Stimulated activated naive B cell treated with anti-CD40 and anti-IgM and Interleukin-4, amounts not matched to agents 10 μg/mL and 1 μg/mL and 100 μg/mL, for 72 hours (primary cell): ENCODE data around the gene SEC24B.

Experiments
- ATAC-seq, 2 donors: fragments of 150-1000 bp; cut with Tn5 transposase; replicated peaks; 2 replicates each; pipeline ENCODE4 v1.10.0; 2021; ENCODE audit warnings: moderate library complexity in 1 of 2
- DNase-seq: peaks from one replicate; pipeline ENCODE4 v3.0.0; 2021
- H3K27ac Mint-ChIP-seq: one replicate; pipeline ENCODE4 v1.8.0; 2022; ENCODE audit warnings: mild to moderate bottlenecking, mixed read lengths
- H3K27me3 Mint-ChIP-seq, 2 donors: one replicate each; pipeline ENCODE4 v1.8.0; 2022; ENCODE audit warnings: mixed read lengths in 2 of 2
- H3K36me3 Mint-ChIP-seq, 2 donors: one replicate each; pipeline ENCODE4 v1.8.0; 2022; ENCODE audit warnings: mixed read lengths in 2 of 2, mild to moderate bottlenecking in 1 of 2
- H3K4me1 Mint-ChIP-seq, 2 donors: one replicate each; pipeline ENCODE4 v1.8.0; 2022; ENCODE audit warnings: mixed read lengths in 2 of 2, mild to moderate bottlenecking in 1 of 2
- H3K4me3 Mint-ChIP-seq, 2 donors: one replicate each; pipeline ENCODE4 v1.8.0; 2022; ENCODE audit warnings: mild to moderate bottlenecking in 2 of 2, mixed read lengths in 2 of 2, moderate library complexity in 1 of 2
- H3K9me3 Mint-ChIP-seq, 2 donors: one replicate each; pipeline ENCODE4 v1.8.0; 2022; ENCODE audit warnings: mixed read lengths in 2 of 2, mild to moderate bottlenecking in 1 of 2

The SEC24B gene

GRCh38 chr4:109433205-109434006 lies at the start of gene SEC24B:
SEC24B (plus strand) TSS chr4:109433815; CDS start chr4:109433870, 55 bp downstream.
- Mint-ChIP-seq H3K4me3 (peak within 1 kb of the TSS; percentile 81 to 83), H3K27ac (peak within 1 kb of the TSS; percentile 90), H3K36me3 (peaks cover 0 to 2% of the 10 kb centered on the region in 2 donors), H3K9me3 (no peaks in the 10 kb centered on the region), H3K4me1 (peaks cover 23 to 45% of the 10 kb centered on the region in 2 donors), H3K27me3 (no peaks in the 10 kb centered on the region)
- peak; percentile 90 to 91 for ATAC-seq
- DNase-seq = peak; percentile 86

GRCh38 chr4:109383823-109384222 lies 49.8 kb upstream of the SEC24B start:
- Mint-ChIP-seq H3K4me3 (no peak overlapping the region), H3K27ac (no peak overlapping the region), H3K9me3 (no peaks in the 10 kb centered on the region), H3K36me3 (no peaks in the 10 kb centered on the region), H3K27me3 (peaks cover 19 to 22% of the 10 kb centered on the region in 2 donors), H3K4me1 (no peaks in the 10 kb centered on the region)
- DNase-seq = no peak
- no peak for ATAC-seq

GRCh38 chr4:109385260-109385659 lies 48.4 kb upstream of the SEC24B start:
- peaks cover 19 to 22% of the 10 kb centered on the region in 2 donors for H3K27me3 Mint-ChIP-seq
- DNase-seq (no peak), ATAC-seq (no peak)
- no peaks in the 10 kb centered on the region for H3K9me3 Mint-ChIP-seq
- H3K4me3 Mint-ChIP-seq = no peak overlapping the region
- H3K4me1 Mint-ChIP-seq = no peaks in the 10 kb centered on the region
- no peak overlapping the region for H3K27ac Mint-ChIP-seq
- H3K36me3 Mint-ChIP-seq = no peaks in the 10 kb centered on the region

- ATAC-seq (no peak), DNase-seq (no peak)
- H3K9me3 Mint-ChIP-seq = no peaks in the 10 kb centered on the region
- H3K36me3 Mint-ChIP-seq = no peaks in the 10 kb centered on the region
- H3K4me3 Mint-ChIP-seq = no peak overlapping the region
- H3K4me1 Mint-ChIP-seq = no peaks in the 10 kb centered on the region
- peaks cover 16 to 20% of the 10 kb centered on the region in 2 donors for H3K27me3 Mint-ChIP-seq
- no peak overlapping the region for H3K27ac Mint-ChIP-seq
Observed at GRCh38 chr4:109389369-109390114, 44.1 kb upstream of the SEC24B start.

- H3K9me3 Mint-ChIP-seq = no peaks in the 10 kb centered on the region
- no peak overlapping the region for H3K4me3 Mint-ChIP-seq
- no peak overlapping the region for H3K27ac Mint-ChIP-seq
- no peaks in the 10 kb centered on the region for H3K36me3 Mint-ChIP-seq
- ATAC-seq (no peak), DNase-seq (no peak)
- H3K4me1 Mint-ChIP-seq = no peaks in the 10 kb centered on the region
- peaks cover 13 to 14% of the 10 kb centered on the region in 2 donors for H3K27me3 Mint-ChIP-seq
Observed at GRCh38 chr4:109390115-109390768, 43.4 kb upstream of the SEC24B start.

GRCh38 chr4:109395694-109396093 lies 37.9 kb upstream of the SEC24B start:
- Mint-ChIP-seq H3K27me3 (peaks cover 12 to 25% of the 10 kb centered on the region in 2 donors), H3K9me3 (no peaks in the 10 kb centered on the region), H3K4me3 (no peak overlapping the region), H3K27ac (no peak overlapping the region), H3K4me1 (no peaks in the 10 kb centered on the region), H3K36me3 (no peaks in the 10 kb centered on the region)
- DNase-seq (no peak), ATAC-seq (no peak)

- no peak for DNase-seq
- Mint-ChIP-seq H3K4me1 (no peaks in the 10 kb centered on the region), H3K9me3 (no peaks in the 10 kb centered on the region), H3K4me3 (no peak overlapping the region), H3K27me3 (peaks cover 22 to 28% of the 10 kb centered on the region in 2 donors), H3K27ac (no peak overlapping the region), H3K36me3 (no peaks in the 10 kb centered on the region)
- no peak for ATAC-seq
Observed at GRCh38 chr4:109398928-109399327, 34.7 kb upstream of the SEC24B start.

GRCh38 chr4:109406337-109406931 lies 27.2 kb upstream of the SEC24B start:
- Mint-ChIP-seq H3K36me3 (no peaks in the 10 kb centered on the region), H3K27ac (no peak overlapping the region), H3K9me3 (no peaks in the 10 kb centered on the region), H3K27me3 (peaks cover 9 to 10% of the 10 kb centered on the region in 2 donors), H3K4me1 (no peaks in the 10 kb centered on the region), H3K4me3 (no peak overlapping the region)
- DNase-seq = no peak
- ATAC-seq = peak; percentile 81

GRCh38 chr4:109407027-109407737 lies 26.4 kb upstream of the SEC24B start:
- H3K9me3 Mint-ChIP-seq = no peaks in the 10 kb centered on the region
- ATAC-seq (no peak), DNase-seq (no peak)
- H3K27ac Mint-ChIP-seq = no peak overlapping the region
- no peaks in the 10 kb centered on the region for H3K36me3 Mint-ChIP-seq
- no peaks in the 10 kb centered on the region for H3K4me1 Mint-ChIP-seq
- H3K4me3 Mint-ChIP-seq = no peak overlapping the region
- peaks cover 9 to 10% of the 10 kb centered on the region in 2 donors for H3K27me3 Mint-ChIP-seq

- Mint-ChIP-seq H3K4me1 (no peaks in the 10 kb centered on the region), H3K9me3 (no peaks in the 10 kb centered on the region), H3K27ac (no peak overlapping the region), H3K4me3 (no peak overlapping the region), H3K27me3 (peaks cover 6 to 8% of the 10 kb centered on the region in 2 donors), H3K36me3 (no peaks in the 10 kb centered on the region)
- no peak for ATAC-seq
- DNase-seq = no peak
Observed at GRCh38 chr4:109408711-109409110, 24.9 kb upstream of the SEC24B start.

GRCh38 chr4:109410226-109410625 lies 23.4 kb upstream of the SEC24B start:
- ATAC-seq (no peak), DNase-seq (no peak)
- no peaks in the 10 kb centered on the region for H3K4me1 Mint-ChIP-seq
- no peak overlapping the region for H3K27ac Mint-ChIP-seq
- H3K36me3 Mint-ChIP-seq = no peaks in the 10 kb centered on the region
- no peak overlapping the region for H3K4me3 Mint-ChIP-seq
- no peaks in the 10 kb centered on the region for H3K9me3 Mint-ChIP-seq
- H3K27me3 Mint-ChIP-seq = no peaks in the 10 kb centered on the region

GRCh38 chr4:109410776-109411175 lies 22.8 kb upstream of the SEC24B start:
- ATAC-seq = no peak
- DNase-seq = no peak
- no peak overlapping the region for H3K4me3 Mint-ChIP-seq

GRCh38 chr4:109411964-109412363 lies 21.7 kb upstream of the SEC24B start:
- H3K27ac Mint-ChIP-seq = no peak overlapping the region
- H3K36me3 Mint-ChIP-seq = no peaks in the 10 kb centered on the region
- DNase-seq = no peak
- H3K27me3 Mint-ChIP-seq = no peaks in the 10 kb centered on the region
- ATAC-seq = no peak
- H3K9me3 Mint-ChIP-seq = no peaks in the 10 kb centered on the region
- no peak overlapping the region for H3K4me3 Mint-ChIP-seq
- H3K4me1 Mint-ChIP-seq = no peaks in the 10 kb centered on the region

More at GRCh38 chr4:109410776-109411175, 22.8 kb upstream of the SEC24B start:
- peak overlapping the region; percentile 11 for H3K27ac Mint-ChIP-seq
- no peaks in the 10 kb centered on the region for H3K36me3 Mint-ChIP-seq
- no peaks in the 10 kb centered on the region for H3K4me1 Mint-ChIP-seq
- no peaks in the 10 kb centered on the region for H3K9me3 Mint-ChIP-seq
- H3K27me3 Mint-ChIP-seq = no peaks in the 10 kb centered on the region

- DNase-seq (no peak), ATAC-seq (no peak)
- Mint-ChIP-seq H3K4me3 (no peak overlapping the region), H3K4me1 (no peaks in the 10 kb centered on the region), H3K36me3 (no peaks in the 10 kb centered on the region), H3K9me3 (no peaks in the 10 kb centered on the region), H3K27me3 (no peaks in the 10 kb centered on the region), H3K27ac (no peak overlapping the region)
Observed at GRCh38 chr4:109412776-109413175, 20.8 kb upstream of the SEC24B start.
